GM19467 (cell line): ENCODE data around the gene ANO6.

Experiments
- ATAC-seq: cut with Tn5 transposase; IDR thresholded peaks from one replicate; pipeline ENCODE4 v1.9.1; 2021; ENCODE audit warnings: mild to moderate bottlenecking, moderate library complexity; ENCODE audit not compliant: unreplicated experiment

Gene ANO6

GRCh38 chr12:45209784-45210183 is 6.1 kb upstream of the ANO6 start:
- ATAC-seq = no peak

- no peak for ATAC-seq
Measured at GRCh38 chr12:45212064-45212463, 3.8 kb upstream of the ANO6 start.

- no peak for ATAC-seq
Measured at GRCh38 chr12:45213107-45213506, 2.8 kb upstream of the ANO6 start.

- ATAC-seq = no peak
Measured at GRCh38 chr12:45214071-45214470, 1.8 kb upstream of the ANO6 start.

GRCh38 chr12:45214749-45215418 is 1.0 kb upstream of the ANO6 start:
- ATAC-seq = no peak

GRCh38 chr12:45216230-45216982 is 511 bp downstream of the ANO6 start:
- ATAC-seq = peak; percentile 41

GRCh38 chr12:45216983-45217485 is 1.1 kb downstream of the ANO6 start:
- ATAC-seq = no peak

GRCh38 chr12:45217846-45218245 is 2.0 kb downstream of the ANO6 start:
- ATAC-seq = no peak

GRCh38 chr12:45219621-45220020 is 3.7 kb downstream of the ANO6 start:
- ATAC-seq = no peak

GRCh38 chr12:45220363-45220931 is 4.6 kb downstream of the ANO6 start:
- no peak for ATAC-seq

- ATAC-seq = no peak
Measured at GRCh38 chr12:45220969-45221368, 5.1 kb downstream of the ANO6 start.

GRCh38 chr12:45223868-45224267 is 8.0 kb downstream of the ANO6 start:
- no peak for ATAC-seq

- no peak for ATAC-seq
Measured at GRCh38 chr12:45224311-45224710, 8.4 kb downstream of the ANO6 start.

GRCh38 chr12:45226021-45226420 is 10.1 kb downstream of the ANO6 start:
- no peak for ATAC-seq

GRCh38 chr12:45227316-45228067 is 11.6 kb downstream of the ANO6 start:
- no peak for ATAC-seq

GRCh38 chr12:45231515-45232145 is 15.7 kb downstream of the ANO6 start:
- no peak for ATAC-seq

GRCh38 chr12:45232146-45232755 is 16.4 kb downstream of the ANO6 start:
- no peak for ATAC-seq

- peak; percentile 50 for ATAC-seq
Measured at GRCh38 chr12:45232756-45233372, 17.0 kb downstream of the ANO6 start.

- ATAC-seq = no peak
Measured at GRCh38 chr12:45234139-45234865, 18.4 kb downstream of the ANO6 start.
